GM19467 (cell line): ENCODE results near the gene NUP35.

ENCODE experiments used
- ATAC-seq: cut with Tn5 transposase; IDR thresholded peaks from one replicate; pipeline ENCODE4 v1.9.1; 2021; ENCODE audit warnings: mild to moderate bottlenecking, moderate library complexity; ENCODE audit not compliant: unreplicated experiment

Gene NUP35

GRCh38 chr2:183124222-183124956 lies at the start of gene NUP35:
NUP35 (plus strand) TSS chr2:183124443; CDS start chr2:183124458, 15 bp downstream.
- peak; percentile 84 for ATAC-seq

GRCh38 chr2:183078163-183078463 lies 46.1 kb upstream of the NUP35 start:
- ATAC-seq: no peak

GRCh38 chr2:183078464-183079138 lies 45.6 kb upstream of the NUP35 start, which contains the start of gene DUSP19:
DUSP19 (plus strand) TSS chr2:183078747; CDS start chr2:183078934, 187 bp downstream.
- ATAC-seq: peak; percentile 87

GRCh38 chr2:183079139-183079775 lies 45.0 kb upstream of the NUP35 start:
- ATAC-seq: peak; percentile 14

GRCh38 chr2:183081911-183082310 lies 42.3 kb upstream of the NUP35 start:
- ATAC-seq: no peak

- ATAC-seq: no peak
Observed at GRCh38 chr2:183088061-183088460, 36.2 kb upstream of the NUP35 start.

- ATAC-seq: peak; percentile 75
Observed at GRCh38 chr2:183089192-183089851, 34.9 kb upstream of the NUP35 start.

GRCh38 chr2:183091318-183091953 lies 32.8 kb upstream of the NUP35 start:
- ATAC-seq: no peak

- no peak for ATAC-seq
Observed at GRCh38 chr2:183091954-183092345, 32.3 kb upstream of the NUP35 start.

- ATAC-seq: peak; percentile 67
Observed at GRCh38 chr2:183093857-183094657, 30.2 kb upstream of the NUP35 start.

- no peak for ATAC-seq
Observed at GRCh38 chr2:183105402-183106134, 18.7 kb upstream of the NUP35 start.

GRCh38 chr2:183112577-183112976 lies 11.7 kb upstream of the NUP35 start:
- ATAC-seq: no peak

GRCh38 chr2:183113630-183114029 lies 10.6 kb upstream of the NUP35 start:
- ATAC-seq: no peak

- no peak for ATAC-seq
Observed at GRCh38 chr2:183117226-183117625, 7.0 kb upstream of the NUP35 start.

- no peak for ATAC-seq
Observed at GRCh38 chr2:183123117-183123958, 905 bp upstream of the NUP35 start.

- ATAC-seq: peak; percentile 28
Observed at GRCh38 chr2:183123959-183124221, 353 bp upstream of the NUP35 start.

GRCh38 chr2:183124957-183125255 lies 663 bp downstream of the NUP35 start:
- no peak for ATAC-seq

GRCh38 chr2:183125659-183126341 lies 1.6 kb downstream of the NUP35 start:
- ATAC-seq: no peak
